Measurements from ENCODE around the gene PTPN23.

DNA sequence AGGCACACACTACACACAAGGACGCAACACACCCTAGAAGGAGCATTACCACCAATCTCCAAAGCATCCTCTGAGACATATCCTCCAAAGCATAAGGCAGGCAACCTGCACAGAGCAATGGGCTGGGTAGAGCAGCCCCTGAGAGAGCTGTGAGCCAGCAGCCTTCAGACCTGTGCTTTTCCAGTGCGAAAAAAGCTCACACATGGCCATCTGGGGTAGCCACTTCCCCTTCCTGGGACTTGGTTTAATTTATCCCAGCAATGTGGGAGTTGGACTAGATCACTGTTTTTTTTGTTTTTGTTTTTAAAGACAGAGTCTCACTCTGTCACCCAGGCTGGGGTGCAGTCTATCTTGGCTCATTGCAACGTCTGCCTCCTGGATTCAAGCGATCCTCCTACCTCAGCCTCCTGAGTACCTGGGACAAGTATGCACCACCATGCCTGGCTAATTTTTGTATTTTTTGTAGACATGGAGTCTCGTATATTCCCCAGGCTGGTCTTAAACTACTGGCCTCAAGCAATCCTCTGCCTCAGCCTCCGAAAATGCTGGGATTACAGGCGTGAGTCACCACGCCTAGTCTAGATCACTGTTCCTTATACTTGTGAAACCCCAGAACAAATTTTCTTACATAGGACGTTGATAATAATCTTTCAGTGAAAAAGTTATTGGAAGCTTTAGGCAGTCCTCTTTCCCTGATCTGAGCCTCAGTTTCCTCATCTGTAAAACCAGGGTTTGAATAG, 18.9 kb downstream of the PTPN23 start:
- TF ChIP-seq, protein P1, sequence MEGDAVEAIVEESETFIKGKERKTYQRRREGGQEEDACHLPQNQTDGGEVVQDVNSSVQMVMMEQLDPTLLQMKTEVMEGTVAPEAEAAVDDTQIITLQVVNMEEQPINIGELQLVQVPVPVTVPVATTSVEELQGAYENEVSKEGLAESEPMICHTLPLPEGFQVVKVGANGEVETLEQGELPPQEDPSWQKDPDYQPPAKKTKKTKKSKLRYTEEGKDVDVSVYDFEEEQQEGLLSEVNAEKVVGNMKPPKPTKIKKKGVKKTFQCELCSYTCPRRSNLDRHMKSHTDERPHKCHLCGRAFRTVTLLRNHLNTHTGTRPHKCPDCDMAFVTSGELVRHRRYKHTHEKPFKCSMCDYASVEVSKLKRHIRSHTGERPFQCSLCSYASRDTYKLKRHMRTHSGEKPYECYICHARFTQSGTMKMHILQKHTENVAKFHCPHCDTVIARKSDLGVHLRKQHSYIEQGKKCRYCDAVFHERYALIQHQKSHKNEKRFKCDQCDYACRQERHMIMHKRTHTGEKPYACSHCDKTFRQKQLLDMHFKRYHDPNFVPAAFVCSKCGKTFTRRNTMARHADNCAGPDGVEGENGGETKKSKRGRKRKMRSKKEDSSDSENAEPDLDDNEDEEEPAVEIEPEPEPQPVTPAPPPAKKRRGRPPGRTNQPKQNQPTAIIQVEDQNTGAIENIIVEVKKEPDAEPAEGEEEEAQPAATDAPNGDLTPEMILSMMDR (IDR thresholded peaks at IDR 0.05; ENCODE audit: insufficient read depth, low read length, poor library complexity, severe bottlenecking) = no peak
- no peak for TF ChIP-seq EZH2phosphoT487 (conservative IDR thresholded peaks at IDR 0.05; ENCODE audit: low read length)
